HL-60/S4 treated with retinoic acid at 250 ng/mL for 4 days and 3 days (cell line): ENCODE results near the gene SPOUT1.
"Not testable (repeated sequence)": the region's sequence is repeated elsewhere in the genome, so short reads cannot be mapped to it uniquely, and the experiment has no call there.

Experiments used
- in situ Hi-C: fragments of 300-500 bp; cut with MboI; formaldehyde crosslinking; loops from 2 replicates; pipeline ENCODE4 v1.7.0; 2022; ENCODE audit warnings: low sequenced_read_pairs

Gene SPOUT1

DNA sequence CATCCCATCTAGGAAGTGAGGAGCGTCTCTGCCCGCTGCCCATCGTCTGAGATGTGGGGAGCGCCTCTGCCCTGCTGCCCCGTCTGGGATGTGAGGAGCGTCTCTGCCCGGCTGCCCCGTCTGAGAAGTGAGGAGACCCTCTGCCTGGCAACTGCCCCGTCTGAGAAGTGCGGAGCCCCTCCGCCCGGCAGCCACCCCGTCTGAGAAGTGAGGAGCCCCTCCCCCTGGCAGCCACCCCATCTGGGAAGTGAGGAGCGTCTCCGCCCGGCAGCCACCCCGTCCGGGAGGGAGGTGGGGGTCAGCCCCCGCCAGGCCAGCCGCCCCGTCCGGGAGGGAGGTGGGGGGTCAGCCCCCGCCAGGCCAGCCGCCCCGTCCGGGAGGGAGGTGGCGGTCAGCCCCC is 49.5 kb downstream of the SPOUT1 start:
- in situ Hi-C loops, result not testable (repeated sequence)

- in situ Hi-C loops, result no loop called here
These were observed 54.8 kb downstream of the SPOUT1 start for GRCh38 chr9:128774804-128775203.

GRCh38 chr9:128773049-128773448 is 56.5 kb downstream of the SPOUT1 start:
- in situ Hi-C loops, result no loop called here

GRCh38 chr9:128771745-128772519 is 57.7 kb downstream of the SPOUT1 start, which contains the start of gene ZER1:
Gene ZER1 (minus strand): TSS chr9:128771927. CDS start chr9:128755565, 16,362 bp downstream.
- in situ Hi-C loops, result no loop called here

DNA sequence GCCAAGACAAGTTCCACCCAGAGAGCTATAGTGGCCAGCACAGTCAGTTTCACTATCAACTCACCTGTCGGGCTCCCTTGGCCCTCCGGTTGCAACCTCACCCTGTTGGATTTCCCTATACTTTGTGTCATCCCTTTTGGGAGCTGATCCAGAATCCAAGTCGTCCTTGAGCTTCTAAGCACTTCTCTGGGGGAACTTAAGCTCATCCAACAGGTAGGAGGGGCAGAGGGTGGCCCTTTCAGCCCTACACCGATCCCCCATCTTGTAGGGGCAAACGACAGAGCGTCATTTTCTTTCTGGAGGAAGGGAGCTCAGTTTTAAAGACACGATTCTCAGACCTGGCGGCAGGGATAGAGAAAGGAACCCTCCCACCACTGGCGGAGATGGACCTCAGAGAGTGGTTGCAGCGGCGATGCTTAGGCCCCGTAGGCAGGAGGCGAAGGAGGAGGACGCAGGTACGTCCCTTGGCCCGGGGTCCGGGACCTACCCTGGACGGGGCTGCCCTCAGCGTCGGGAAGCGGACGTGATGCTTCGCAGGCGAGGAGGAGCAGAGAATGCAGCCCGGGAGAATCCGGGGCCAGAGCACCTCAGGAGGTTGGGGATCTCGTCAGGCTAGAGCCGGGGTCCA is 58.4 kb downstream of the SPOUT1 start:
- in situ Hi-C loops, result no loop called here

DNA sequence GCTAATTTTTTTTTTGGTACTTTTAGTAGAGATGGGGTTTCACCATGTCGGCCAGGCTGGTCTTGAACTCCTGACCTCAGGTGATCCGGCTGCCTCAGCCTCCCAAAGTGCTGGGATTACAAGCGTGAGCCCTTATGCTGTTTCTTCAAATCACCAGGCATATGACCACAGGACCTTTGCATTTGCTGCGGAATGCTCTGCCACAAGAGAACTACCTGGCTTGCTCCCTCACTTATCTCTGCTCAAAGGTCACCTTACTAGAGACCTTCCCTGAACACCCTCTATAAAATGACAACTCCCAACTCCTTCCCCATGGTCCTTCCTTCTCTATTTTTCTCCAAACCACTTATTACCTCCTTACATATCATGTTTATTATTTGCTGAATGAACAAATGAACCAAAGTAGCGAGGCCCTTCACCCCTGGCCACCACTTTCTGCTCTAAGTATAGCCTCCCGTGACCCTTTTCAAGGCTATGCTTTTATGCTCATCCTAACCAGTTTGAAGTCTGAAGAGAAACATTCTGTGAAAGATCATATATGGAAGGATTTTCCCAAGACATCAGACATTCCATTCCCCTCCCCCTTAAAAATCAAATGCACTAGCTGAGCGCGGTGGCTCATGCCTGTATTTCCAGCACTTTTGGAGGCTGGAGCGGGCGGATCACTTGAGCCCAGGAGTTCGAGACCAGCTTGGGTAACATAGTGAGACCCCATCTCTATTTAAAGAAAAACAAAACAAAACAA is 59.1 kb downstream of the SPOUT1 start:
- in situ Hi-C loops, result no loop called here
